ENCODE data around the gene METTL13.

DNA sequence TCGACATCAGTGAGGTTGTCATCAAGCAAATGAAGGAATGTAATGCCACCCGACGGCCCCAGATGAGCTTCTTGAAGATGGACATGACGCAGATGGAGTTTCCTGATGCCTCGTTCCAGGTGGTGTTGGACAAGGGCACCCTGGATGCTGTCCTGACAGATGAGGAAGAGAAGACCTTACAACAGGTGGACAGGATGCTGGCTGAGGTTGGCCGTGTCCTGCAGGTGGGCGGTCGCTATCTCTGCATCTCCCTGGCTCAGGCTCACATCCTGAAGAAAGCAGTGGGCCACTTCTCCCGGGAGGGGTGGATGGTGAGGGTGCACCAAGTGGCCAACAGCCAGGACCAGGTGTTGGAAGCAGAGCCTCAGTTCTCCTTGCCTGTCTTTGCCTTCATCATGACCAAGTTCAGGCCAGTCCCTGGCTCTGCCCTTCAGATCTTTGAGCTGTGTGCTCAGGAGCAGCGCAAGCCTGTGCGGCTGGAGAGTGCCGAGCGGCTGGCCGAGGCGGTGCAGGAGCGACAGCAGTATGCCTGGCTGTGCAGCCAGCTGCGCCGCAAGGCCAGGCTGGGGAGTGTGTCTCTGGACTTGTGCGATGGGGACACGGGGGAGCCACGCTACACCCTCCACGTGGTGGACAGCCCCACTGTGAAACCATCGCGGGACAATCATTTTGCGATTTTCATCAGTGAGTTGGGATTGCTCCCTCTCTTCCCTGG is 2.5 kb downstream of the METTL13 start:
- TF ChIP-seq, protein P1, sequence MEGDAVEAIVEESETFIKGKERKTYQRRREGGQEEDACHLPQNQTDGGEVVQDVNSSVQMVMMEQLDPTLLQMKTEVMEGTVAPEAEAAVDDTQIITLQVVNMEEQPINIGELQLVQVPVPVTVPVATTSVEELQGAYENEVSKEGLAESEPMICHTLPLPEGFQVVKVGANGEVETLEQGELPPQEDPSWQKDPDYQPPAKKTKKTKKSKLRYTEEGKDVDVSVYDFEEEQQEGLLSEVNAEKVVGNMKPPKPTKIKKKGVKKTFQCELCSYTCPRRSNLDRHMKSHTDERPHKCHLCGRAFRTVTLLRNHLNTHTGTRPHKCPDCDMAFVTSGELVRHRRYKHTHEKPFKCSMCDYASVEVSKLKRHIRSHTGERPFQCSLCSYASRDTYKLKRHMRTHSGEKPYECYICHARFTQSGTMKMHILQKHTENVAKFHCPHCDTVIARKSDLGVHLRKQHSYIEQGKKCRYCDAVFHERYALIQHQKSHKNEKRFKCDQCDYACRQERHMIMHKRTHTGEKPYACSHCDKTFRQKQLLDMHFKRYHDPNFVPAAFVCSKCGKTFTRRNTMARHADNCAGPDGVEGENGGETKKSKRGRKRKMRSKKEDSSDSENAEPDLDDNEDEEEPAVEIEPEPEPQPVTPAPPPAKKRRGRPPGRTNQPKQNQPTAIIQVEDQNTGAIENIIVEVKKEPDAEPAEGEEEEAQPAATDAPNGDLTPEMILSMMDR (IDR thresholded peaks at IDR 0.05), result no peak
- no peak for TF ChIP-seq POLR2A (IDR thresholded peaks at IDR 0.05)
- no peak for TF ChIP-seq POLR2AphosphoS5 (IDR thresholded peaks at IDR 0.05)

Measured in stomach (tissue), 4 donors.